GM18499 (cell line): Measurements from ENCODE around the gene SLC28A3.

Experiments
- ATAC-seq: cut with Tn5 transposase; IDR thresholded peaks from one replicate; pipeline ENCODE4 v1.9.1; 2021; ENCODE audit warnings: moderate number of reproducible peaks; ENCODE audit not compliant: insufficient read depth, unreplicated experiment

SLC28A3 gene

DNA sequence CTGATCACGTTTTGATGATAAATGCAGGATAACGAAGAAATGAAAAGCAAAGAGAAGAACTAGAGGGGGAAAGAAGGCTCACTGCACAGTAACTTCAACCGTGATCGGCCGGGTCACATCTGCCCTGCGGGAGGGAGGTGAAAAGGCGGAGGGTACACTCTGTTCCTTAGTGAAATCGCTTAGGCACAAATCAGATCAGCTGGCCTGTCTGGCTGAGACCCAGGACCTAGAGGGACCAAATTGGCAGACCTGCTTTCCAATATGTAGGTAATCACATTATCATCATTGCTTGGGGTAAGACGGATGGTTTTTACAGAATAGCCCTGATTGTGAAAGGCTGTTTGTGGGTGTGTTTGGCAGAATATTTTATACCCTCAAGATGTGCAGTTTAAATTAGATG, 82.2 kb downstream of the SLC28A3 start:
- ATAC-seq, result no peak

DNA sequence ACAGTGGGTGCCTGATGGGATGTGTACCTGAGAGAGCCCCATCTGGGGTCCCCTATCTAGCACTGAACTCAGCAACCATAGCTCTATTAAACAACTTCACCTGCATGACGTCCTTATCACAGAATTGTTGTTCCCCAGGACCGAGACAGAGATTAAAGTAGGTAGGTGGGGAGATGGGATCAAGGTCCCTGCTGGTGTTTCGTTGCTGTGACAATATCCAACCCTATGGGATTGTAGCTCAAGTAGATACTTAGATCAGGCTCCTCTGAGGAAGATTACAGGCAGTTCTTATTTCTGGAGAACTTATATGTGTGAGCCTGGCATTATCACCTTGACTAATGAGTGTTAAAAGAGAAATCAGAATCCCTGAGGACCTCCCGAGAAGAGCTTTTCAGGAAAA, 84.9 kb downstream of the SLC28A3 start:
- ATAC-seq, result no peak

DNA sequence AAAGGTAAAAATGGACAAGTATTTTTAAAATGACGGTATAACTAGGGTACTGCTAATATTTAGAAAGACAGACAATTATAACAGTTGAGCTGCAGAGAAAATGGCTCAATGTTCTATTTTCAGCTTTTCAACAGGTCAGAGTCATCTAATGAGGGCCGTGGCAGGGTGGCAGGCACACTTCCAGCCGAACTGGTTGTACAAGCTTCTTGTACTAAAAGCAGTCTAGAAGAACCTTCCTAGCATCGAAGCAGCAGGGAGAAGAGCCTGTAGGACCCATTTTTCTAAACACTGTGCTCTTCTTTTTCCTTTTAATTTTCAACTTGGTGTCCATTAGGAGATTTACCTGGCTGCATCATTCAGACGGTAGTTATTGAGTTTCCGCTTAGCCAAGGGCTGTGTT, 85.6 kb downstream of the SLC28A3 start:
- no peak for ATAC-seq

DNA sequence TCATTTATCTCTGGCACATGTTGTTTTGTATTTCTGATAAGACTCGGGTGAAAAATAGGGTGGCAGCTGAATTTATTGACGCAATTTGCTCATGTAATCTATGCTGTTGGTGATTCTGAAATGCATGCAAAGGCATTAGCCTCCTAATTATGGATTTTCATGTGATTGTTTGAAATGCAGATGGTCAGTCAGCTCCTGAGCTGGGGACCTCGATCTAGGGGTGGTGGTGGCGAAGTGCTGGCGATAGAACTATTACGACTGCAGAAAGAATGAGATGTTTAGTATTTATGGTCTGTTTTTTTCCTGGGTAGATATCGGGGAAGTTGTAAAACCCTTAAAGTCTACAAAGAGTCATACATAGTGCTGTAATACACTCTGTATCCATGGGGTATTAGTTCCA, 88.6 kb downstream of the SLC28A3 start:
- no peak for ATAC-seq

DNA sequence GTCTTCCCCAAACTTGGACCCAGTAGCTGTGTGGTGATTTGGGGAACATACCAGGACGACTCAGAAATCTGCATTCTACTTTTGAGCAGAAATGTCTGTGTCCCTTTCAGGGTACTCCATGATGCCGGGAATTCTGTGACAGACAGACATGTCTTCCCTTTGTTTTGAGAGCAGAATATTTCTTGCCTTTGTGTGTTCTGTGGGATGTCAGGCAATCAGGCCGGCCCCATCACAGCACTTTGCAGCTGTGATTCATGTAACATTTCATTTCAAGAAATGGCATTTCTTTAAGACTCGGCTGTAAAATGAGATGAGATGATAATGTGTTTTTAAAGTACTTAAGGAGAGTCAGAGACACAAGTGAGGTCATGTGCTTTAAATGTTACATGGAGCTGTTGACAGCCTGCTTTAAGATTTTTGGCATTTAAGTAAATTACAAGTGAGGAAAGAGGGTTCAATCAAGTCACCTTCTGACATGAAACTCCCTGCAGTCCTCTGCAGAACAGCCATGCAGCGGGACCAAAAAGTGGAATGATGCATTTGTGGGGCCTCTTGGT, 98.7 kb downstream of the SLC28A3 start:
- ATAC-seq, result no peak

DNA sequence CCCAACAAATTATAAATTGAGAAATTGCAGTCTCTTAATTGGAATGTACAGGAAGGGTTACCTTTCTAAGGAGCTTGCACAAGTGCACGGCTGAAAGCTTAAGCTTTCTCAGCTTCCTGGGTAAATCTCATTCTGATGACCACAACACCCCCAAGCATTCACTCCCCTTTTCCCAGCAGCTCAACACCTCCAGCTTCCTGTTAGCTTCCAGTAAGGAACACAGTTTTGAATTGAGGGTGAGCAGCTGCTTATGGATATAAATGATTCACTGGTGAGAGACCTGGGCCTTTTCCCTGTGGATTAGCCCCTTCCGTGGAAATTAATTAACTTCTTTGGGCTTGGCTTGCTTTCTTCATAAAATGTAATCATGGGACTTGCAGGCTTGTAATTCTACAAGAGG, 101.2 kb downstream of the SLC28A3 start:
- ATAC-seq, result no peak

DNA sequence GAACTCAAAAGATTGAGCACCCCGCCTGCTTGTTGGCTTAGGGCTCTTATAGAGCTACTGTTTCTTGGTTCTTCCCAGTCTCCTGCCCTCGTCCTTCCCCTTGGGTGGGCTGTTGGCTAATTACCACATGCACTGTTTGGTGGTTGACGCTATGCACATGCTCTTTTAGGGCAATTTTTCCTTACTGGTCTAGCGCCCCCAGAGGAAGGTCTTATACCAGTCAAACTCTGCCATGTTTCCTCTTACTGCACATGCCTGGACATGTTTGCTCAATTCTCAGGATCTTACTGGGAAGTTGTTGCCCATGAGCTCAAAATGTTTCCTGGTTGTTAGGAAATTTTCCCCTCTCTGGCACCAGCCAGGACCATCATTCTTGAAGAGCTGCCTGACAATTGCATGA, 101.9 kb downstream of the SLC28A3 start:
- no peak for ATAC-seq

DNA sequence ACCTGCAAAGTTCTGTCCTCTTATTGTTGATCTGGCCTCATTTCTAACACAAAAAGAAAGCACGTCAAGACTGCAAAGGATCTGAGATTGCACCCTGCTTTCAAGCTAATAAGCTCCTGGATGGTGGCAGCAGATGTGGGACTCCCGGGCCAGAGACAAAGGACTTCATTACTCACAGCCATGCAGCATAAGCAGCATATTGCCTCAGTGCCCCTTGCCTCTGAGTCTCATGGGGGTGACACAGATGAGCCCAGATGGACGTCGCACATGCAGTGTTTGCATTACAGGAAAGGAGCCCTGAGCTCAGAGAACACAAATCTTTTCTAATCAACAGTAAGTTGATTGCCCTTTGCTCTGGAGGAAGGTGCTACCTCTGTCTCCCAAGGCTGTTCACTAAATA, 105.0 kb downstream of the SLC28A3 start:
- ATAC-seq, result no peak

DNA sequence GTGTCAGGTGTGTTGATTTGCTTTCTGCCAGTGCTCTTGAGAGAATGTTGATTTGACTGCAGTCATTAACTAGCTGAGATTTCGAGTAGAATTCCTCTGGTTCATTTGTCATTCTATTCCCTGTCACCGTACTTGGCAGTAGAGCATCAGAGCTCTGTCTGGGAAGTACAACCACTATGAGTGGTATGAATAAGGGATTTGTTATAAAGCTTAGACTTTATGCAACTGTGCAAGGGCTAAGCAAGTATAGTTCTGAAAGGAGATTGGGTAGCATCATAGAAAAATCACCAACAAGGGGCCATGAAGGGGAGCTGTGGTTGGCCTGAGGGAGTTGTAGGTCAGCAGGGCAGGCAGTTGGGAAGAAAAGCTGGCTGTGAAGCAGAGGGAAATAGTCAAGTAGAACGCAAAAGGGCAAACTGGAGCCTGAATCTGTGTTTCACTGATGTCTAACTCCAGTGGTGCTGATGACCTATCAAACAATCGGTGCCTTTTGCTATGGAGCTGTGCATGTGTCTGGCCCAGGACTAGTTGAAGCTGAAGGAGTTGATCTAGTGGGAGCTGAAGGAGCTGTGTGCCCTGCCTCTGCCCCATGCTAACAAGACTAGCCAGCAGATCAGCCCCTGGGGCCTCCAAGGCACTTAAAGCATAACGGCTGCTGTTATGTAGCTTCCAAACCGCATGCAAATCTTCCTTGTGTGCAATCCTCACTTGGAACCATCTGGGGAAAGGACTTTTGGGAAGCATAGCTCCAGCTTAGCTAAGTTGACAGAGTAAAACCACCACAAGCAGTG, 110.0 kb downstream of the SLC28A3 start:
- ATAC-seq, result no peak

DNA sequence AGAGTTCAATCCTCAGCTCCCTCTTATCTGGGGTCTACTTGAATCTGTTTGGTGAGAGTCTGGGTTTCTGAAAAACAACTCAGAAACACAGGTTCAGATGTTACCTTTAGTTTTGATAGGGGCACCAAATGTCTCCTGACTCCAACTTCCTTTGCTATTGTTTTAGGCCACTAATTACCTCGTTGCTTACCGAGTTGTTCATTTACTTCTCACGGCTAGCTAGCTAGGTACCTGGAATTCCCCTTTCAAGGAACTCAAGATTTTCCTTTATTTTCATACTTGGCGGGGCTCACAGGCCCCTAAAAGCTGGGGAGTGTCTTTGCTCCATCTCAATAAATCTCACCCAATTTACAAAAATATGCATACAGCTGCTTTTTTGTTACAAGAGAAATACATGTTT, 111.4 kb downstream of the SLC28A3 start:
- ATAC-seq, result no peak

DNA sequence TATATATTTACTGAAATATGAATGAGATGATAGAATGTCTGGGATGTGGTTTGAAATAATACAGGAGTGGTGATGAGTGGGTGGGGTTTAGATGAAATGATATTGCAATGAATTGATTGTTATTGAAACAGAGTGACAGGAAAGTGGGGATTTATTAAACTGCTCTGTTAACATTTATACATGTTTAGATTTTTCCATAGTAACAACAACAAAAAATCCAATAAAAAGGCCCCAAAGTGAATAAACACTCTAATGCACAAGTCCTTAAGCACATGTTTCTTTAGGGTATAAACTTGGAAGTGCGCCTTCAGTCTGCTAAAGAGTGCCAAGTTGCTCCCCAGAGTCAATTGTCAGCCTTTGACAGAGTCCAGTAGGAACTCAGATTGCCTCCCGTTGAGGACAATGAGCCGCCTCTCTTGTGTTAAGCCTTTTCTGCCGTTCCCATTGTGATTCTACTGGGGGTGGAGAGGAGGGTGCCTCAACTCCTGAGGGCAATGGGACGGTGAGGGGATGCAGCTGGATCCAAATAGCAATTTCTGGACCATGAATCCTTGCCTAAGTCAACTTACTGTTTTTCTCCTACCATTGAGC, 112.3 kb downstream of the SLC28A3 start:
- ATAC-seq, result no peak

DNA sequence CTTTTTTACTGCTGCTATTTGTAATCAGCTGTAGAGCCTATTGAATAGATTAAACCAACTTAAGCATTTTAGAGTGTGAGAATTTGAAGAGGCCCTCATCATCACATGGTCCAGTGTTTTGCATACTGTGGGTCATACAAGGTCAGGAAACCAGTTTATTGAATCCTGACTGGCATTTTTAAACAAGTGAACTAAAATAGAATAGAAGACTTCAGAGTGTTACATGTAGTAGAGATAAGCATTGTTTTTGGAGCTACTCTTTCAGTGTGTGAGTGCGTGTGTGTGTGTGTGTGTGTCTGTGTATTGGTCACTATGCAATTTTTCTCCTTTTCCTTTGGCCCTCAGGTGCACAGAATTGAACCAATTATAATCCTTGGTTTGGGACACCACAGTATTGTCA, 114.4 kb downstream of the SLC28A3 start:
- ATAC-seq, result no peak
